Measurements from ENCODE around the gene CPXM1.
"Not testable (repeated sequence)": the region's sequence is repeated elsewhere in the genome, so short reads cannot be mapped to it uniquely, and the experiment has no call there.

CPXM1 gene

GRCh38 chr20:2838170-2838797, 37.9 kb upstream of the CPXM1 start:
- Histone ChIP-seq H3K36me3 (ENCODE audit: control insufficient read depth, insufficient read depth, low read length) (peaks cover 22% of the 10 kb centered on the region; the same call in 1 of the 2 replicates), H3K9me3 (ENCODE audit: control insufficient read depth, insufficient read depth, low read depth, low read length) (no peaks in the 10 kb centered on the region), H3K4me3 (ENCODE audit: low read depth, low read length) (no peak overlapping the region), H3K4me1 (ENCODE audit: control insufficient read depth, insufficient read depth, low read length) (0 out of 2 replicates have a peak, but pooled peaks cover 3% of the 10 kb centered on the region), H3K27me3 (ENCODE audit: control insufficient read depth, insufficient read depth, low read length) (peaks cover 15% of the 10 kb centered on the region), H3K27ac (ENCODE audit: low read depth, low read length) (no peak overlapping the region), H3K9ac (ENCODE audit: low read length) (no peak overlapping the region)

GRCh38 chr20:2837221-2837960, 37.0 kb upstream of the CPXM1 start:
- Histone ChIP-seq H3K9ac (ENCODE audit: low read length) (no peak overlapping the region), H3K4me1 (ENCODE audit: control insufficient read depth, insufficient read depth, low read length) (0 out of 2 replicates have a peak, but pooled peaks cover 3% of the 10 kb centered on the region), H3K27me3 (ENCODE audit: control insufficient read depth, insufficient read depth, low read length) (peaks cover 15% of the 10 kb centered on the region), H3K36me3 (ENCODE audit: control insufficient read depth, insufficient read depth, low read length) (peaks cover 22% of the 10 kb centered on the region; the same call in 1 of the 2 replicates), H3K27ac (ENCODE audit: low read depth, low read length) (no peak overlapping the region), H3K9me3 (ENCODE audit: control insufficient read depth, insufficient read depth, low read depth, low read length) (no peaks in the 10 kb centered on the region), H3K4me3 (ENCODE audit: low read depth, low read length) (no peak overlapping the region)

- Histone ChIP-seq H3K4me3 (ENCODE audit: low read depth, low read length) (no peak overlapping the region), H3K27ac (ENCODE audit: low read depth, low read length) (no peak overlapping the region), H3K9me3 (ENCODE audit: control insufficient read depth, insufficient read depth, low read depth, low read length) (no peaks in the 10 kb centered on the region), H3K36me3 (ENCODE audit: control insufficient read depth, insufficient read depth, low read length) (peaks cover 22% of the 10 kb centered on the region; the same call in 1 of the 2 replicates), H3K27me3 (ENCODE audit: control insufficient read depth, insufficient read depth, low read length) (peaks cover 15% of the 10 kb centered on the region), H3K9ac (ENCODE audit: low read length) (no peak overlapping the region), H3K4me1 (ENCODE audit: control insufficient read depth, insufficient read depth, low read length) (no peaks in the 10 kb centered on the region)
These were observed 35.6 kb upstream of the CPXM1 start for GRCh38 chr20:2836035-2836434.

- H3K4me3 ChIP-seq (ENCODE audit: low read depth, low read length) = no peak overlapping the region
- no peak overlapping the region for H3K9ac ChIP-seq (ENCODE audit: low read length)
- peaks cover 22% of the 10 kb centered on the region; the same call in 1 of the 2 replicates for H3K36me3 ChIP-seq (ENCODE audit: control insufficient read depth, insufficient read depth, low read length)
- no peaks in the 10 kb centered on the region for H3K4me1 ChIP-seq (ENCODE audit: control insufficient read depth, insufficient read depth, low read length)
- H3K9me3 ChIP-seq (ENCODE audit: control insufficient read depth, insufficient read depth, low read depth, low read length) = no peaks in the 10 kb centered on the region
- peaks cover 15% of the 10 kb centered on the region for H3K27me3 ChIP-seq (ENCODE audit: control insufficient read depth, insufficient read depth, low read length)
- no peak overlapping the region for H3K27ac ChIP-seq (ENCODE audit: low read depth, low read length)
These were observed 34.9 kb upstream of the CPXM1 start for GRCh38 chr20:2835331-2835796.

- Histone ChIP-seq H3K27ac (ENCODE audit: low read depth, low read length) (no peak overlapping the region), H3K9me3 (ENCODE audit: control insufficient read depth, insufficient read depth, low read depth, low read length) (no peaks in the 10 kb centered on the region), H3K36me3 (ENCODE audit: control insufficient read depth, insufficient read depth, low read length) (peaks cover 22% of the 10 kb centered on the region; the same call in 1 of the 2 replicates), H3K27me3 (ENCODE audit: control insufficient read depth, insufficient read depth, low read length) (peaks cover 8% of the 10 kb centered on the region), H3K9ac (ENCODE audit: low read length) (no peak overlapping the region), H3K4me3 (ENCODE audit: low read depth, low read length) (no peak overlapping the region), H3K4me1 (ENCODE audit: control insufficient read depth, insufficient read depth, low read length) (no peaks in the 10 kb centered on the region)
These were observed 34.1 kb upstream of the CPXM1 start for GRCh38 chr20:2834401-2835110.

GRCh38 chr20:2833761-2834160, 33.3 kb upstream of the CPXM1 start:
- no peak overlapping the region for H3K4me3 ChIP-seq (ENCODE audit: low read depth, low read length)
- no peaks in the 10 kb centered on the region for H3K9me3 ChIP-seq (ENCODE audit: control insufficient read depth, insufficient read depth, low read depth, low read length)
- no peak overlapping the region for H3K9ac ChIP-seq (ENCODE audit: low read length)
- no peak overlapping the region for H3K27ac ChIP-seq (ENCODE audit: low read depth, low read length)
- peaks cover 6% of the 10 kb centered on the region for H3K27me3 ChIP-seq (ENCODE audit: control insufficient read depth, insufficient read depth, low read length)
- H3K4me1 ChIP-seq (ENCODE audit: control insufficient read depth, insufficient read depth, low read length) = no peaks in the 10 kb centered on the region
- peaks cover 21% of the 10 kb centered on the region; the same call in 1 of the 2 replicates for H3K36me3 ChIP-seq (ENCODE audit: control insufficient read depth, insufficient read depth, low read length)

GRCh38 chr20:2831206-2831605, 30.8 kb upstream of the CPXM1 start:
- H3K27me3 ChIP-seq (ENCODE audit: control insufficient read depth, insufficient read depth, low read length) = peaks cover 12% of the 10 kb centered on the region
- H3K4me1 ChIP-seq (ENCODE audit: control insufficient read depth, insufficient read depth, low read length) = not testable (repeated sequence)

GRCh38 chr20:2829376-2829775, 28.9 kb upstream of the CPXM1 start:
- no peaks in the 10 kb centered on the region for H3K9me3 ChIP-seq (ENCODE audit: control insufficient read depth, insufficient read depth, low read depth, low read length)
- no peak overlapping the region for H3K27ac ChIP-seq (ENCODE audit: low read depth, low read length)
- peaks cover 17% of the 10 kb centered on the region for H3K27me3 ChIP-seq (ENCODE audit: control insufficient read depth, insufficient read depth, low read length)
- no peaks in the 10 kb centered on the region for H3K4me1 ChIP-seq (ENCODE audit: control insufficient read depth, insufficient read depth, low read length)
- H3K9ac ChIP-seq (ENCODE audit: low read length) = no peak overlapping the region
- H3K4me3 ChIP-seq (ENCODE audit: low read depth, low read length) = no peak overlapping the region
- no peaks in the 10 kb centered on the region for H3K36me3 ChIP-seq (ENCODE audit: control insufficient read depth, insufficient read depth, low read length)

More at GRCh38 chr20:2831206-2831605, 30.8 kb upstream of the CPXM1 start:
- not testable (repeated sequence) for H3K36me3 ChIP-seq (ENCODE audit: control insufficient read depth, insufficient read depth, low read length); H3K27ac ChIP-seq (ENCODE audit: low read depth, low read length); H3K4me3 ChIP-seq (ENCODE audit: low read depth, low read length); H3K9me3 ChIP-seq (ENCODE audit: control insufficient read depth, insufficient read depth, low read depth, low read length); H3K9ac ChIP-seq (ENCODE audit: low read length)

- H3K4me3 ChIP-seq (ENCODE audit: low read depth, low read length) = no peak overlapping the region
- no peak overlapping the region for H3K27ac ChIP-seq (ENCODE audit: low read depth, low read length)
- no peak overlapping the region for H3K9ac ChIP-seq (ENCODE audit: low read length)
- no peaks in the 10 kb centered on the region for H3K9me3 ChIP-seq (ENCODE audit: control insufficient read depth, insufficient read depth, low read depth, low read length)
- no peaks in the 10 kb centered on the region for H3K4me1 ChIP-seq (ENCODE audit: control insufficient read depth, insufficient read depth, low read length)
- no peaks in the 10 kb centered on the region for H3K36me3 ChIP-seq (ENCODE audit: control insufficient read depth, insufficient read depth, low read length)
- H3K27me3 ChIP-seq (ENCODE audit: control insufficient read depth, insufficient read depth, low read length) = peaks cover 25% of the 10 kb centered on the region
These were observed 26.2 kb upstream of the CPXM1 start for GRCh38 chr20:2826655-2827054.

GRCh38 chr20:2825761-2826160, 25.3 kb upstream of the CPXM1 start:
- H3K36me3 ChIP-seq (ENCODE audit: control insufficient read depth, insufficient read depth, low read length) = no peaks in the 10 kb centered on the region
- H3K27me3 ChIP-seq (ENCODE audit: control insufficient read depth, insufficient read depth, low read length) = peaks cover 33% of the 10 kb centered on the region
- H3K4me3 ChIP-seq (ENCODE audit: low read depth, low read length) = no peak overlapping the region
- H3K9me3 ChIP-seq (ENCODE audit: control insufficient read depth, insufficient read depth, low read depth, low read length) = no peaks in the 10 kb centered on the region
- peaks cover 4% of the 10 kb centered on the region; the same call in 1 of the 2 replicates for H3K4me1 ChIP-seq (ENCODE audit: control insufficient read depth, insufficient read depth, low read length)
- H3K9ac ChIP-seq (ENCODE audit: low read length) = no peak overlapping the region
- H3K27ac ChIP-seq (ENCODE audit: low read depth, low read length) = no peak overlapping the region

- H3K9me3 ChIP-seq (ENCODE audit: control insufficient read depth, insufficient read depth, low read depth, low read length) = no peaks in the 10 kb centered on the region
- H3K4me1 ChIP-seq (ENCODE audit: control insufficient read depth, insufficient read depth, low read length) = peaks cover 15% of the 10 kb centered on the region
- H3K36me3 ChIP-seq (ENCODE audit: control insufficient read depth, insufficient read depth, low read length) = no peaks in the 10 kb centered on the region
- peaks cover 55% of the 10 kb centered on the region for H3K27me3 ChIP-seq (ENCODE audit: control insufficient read depth, insufficient read depth, low read length)
- H3K4me3 ChIP-seq (ENCODE audit: low read depth, low read length) = peak overlapping the region; percentile 35
- H3K27ac ChIP-seq (ENCODE audit: low read depth, low read length) = no peak overlapping the region
- H3K9ac ChIP-seq (ENCODE audit: low read length) = no peak overlapping the region
These were observed 21.6 kb upstream of the CPXM1 start for GRCh38 chr20:2822073-2822472.
